ENCODE measurements around the gene IRF4.
A peak's percentile ranks its signal among the peaks of the same experiment; 100 is the strongest.

The IRF4 gene

DNA sequence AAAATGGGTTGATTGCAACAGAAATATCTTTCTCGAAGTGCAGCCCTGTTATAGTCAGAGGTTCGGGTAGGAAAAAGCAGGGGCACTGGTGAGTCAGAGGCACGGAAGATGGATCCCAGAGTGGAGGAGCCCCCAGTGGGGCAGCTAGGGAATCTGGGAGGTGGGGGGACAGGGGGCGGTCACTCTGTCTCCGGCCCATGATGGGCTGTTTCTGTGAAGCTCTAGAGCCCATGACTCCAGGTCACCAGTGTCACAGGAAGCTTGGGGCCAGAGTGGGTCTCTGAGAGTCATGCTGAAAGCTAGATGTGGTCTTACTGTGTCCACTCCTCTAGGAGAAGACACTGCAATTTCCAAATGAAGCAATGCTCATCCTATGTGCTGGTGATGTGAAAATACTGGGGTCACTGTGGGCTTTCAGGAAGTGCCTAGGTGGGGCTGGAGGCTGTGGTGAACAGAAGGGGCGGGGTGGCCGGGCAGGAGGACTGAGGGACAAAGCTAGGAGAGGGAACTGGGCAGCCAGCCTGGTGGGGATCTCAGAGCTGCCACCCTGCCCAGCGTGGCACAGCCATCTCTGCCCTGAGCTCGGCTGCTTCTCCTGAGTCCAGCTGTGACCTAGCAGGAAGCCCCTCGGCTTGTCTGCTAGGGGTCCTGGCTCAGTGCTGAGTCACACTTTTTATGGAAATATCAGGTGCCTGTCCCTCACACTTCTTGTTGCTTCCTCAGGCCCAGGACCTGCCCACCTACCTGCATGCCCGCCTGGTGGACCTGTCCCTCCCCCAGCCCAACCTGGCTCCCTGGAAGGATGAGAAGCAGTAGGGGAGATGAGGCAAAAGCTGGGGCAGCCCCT, 54.2 kb downstream of the IRF4 start:
- no peak for FAIRE-seq

- FAIRE-seq: no peak
Measured at GRCh38 chr6:446418-447366, 55.1 kb downstream of the IRF4 start.

DNA sequence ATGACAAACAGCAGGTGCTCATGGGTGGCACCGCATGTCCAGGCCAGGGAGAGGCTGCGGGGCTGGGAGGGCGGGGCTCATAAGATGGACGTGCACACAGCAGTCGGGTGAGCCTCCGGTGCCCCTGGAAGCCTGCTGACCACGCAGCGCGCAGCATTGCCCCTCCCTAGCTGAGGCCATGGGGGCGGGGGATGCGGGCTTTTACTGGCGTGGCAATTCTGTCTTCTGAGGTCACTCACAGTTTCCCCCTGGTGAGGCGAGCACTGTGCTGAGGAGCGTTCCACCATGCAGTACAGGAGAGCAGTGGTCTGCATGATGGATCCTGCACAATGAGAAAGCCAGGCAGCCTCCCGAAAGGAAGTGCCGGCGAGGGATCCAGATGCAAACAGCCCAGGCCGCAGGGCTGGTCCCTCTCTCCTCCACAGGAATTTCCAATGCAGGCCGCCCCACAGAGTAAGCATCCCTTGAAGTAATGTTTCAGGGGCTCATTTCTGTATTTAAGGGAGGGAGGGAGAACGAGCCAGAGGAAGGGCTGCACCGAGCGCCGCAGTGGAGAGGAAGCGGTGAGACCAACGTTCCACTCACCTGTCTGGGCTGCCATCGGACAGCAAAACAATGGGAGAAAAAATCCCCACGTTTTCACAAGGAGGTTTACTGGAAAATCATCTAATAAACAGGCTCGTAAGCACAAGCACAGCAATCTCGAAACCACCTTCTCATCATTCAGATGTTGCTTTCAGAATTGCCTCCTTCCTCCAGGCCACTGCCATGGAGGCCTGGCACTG, 56.0 kb downstream of the IRF4 start:
- FAIRE-seq: no peak

GRCh38 chr6:448296-449056, 56.9 kb downstream of the IRF4 start:
- FAIRE-seq: no peak

- no peak for FAIRE-seq
Measured at GRCh38 chr6:449057-449430, 57.5 kb downstream of the IRF4 start.

GRCh38 chr6:449486-450419, 58.2 kb downstream of the IRF4 start:
- no peak for FAIRE-seq

DNA sequence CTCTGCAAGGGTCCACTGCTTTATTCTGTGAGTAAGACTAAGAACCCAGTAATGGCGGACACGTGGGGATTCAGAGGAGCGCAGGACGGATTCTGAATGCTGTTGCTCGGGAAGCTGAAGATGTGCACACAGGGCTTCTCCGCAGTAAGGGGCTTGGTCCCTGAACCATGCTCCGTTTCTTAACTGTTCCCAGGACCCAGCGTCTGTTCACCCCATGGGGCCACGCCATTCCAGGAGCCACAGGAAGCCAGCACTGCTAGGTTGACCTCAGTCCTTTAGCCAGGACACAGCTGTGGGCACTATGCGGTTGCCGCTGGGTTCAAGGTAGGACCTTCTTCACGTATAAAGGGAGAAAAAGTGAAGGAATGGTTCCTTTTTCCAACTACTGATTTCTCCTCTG, 59.8 kb downstream of the IRF4 start:
- FAIRE-seq: no peak

DNA sequence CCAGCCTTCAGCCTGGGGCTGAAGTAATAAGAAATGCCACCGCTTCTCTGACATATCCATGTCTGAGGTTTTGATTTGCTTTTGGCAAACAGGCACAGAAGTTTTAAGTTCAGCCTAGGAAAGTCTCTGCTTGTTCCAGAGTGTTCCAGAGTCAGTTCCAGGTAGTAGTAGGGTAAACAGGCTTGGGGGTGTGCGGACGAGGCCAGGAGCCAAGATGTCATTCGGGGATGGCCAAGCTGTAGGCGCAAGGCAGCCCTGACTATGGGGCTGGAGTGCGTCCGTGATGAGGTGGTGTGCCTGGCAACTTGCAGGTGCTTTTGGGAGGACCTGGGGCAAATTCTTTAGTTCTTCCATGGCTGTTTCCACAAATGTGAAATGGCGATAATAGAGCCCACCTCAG, 60.3 kb downstream of the IRF4 start:
- FAIRE-seq: no peak

- no peak for FAIRE-seq
Measured at GRCh38 chr6:452301-453067, 60.9 kb downstream of the IRF4 start.

- FAIRE-seq: no peak
Measured at GRCh38 chr6:453152-453551, 61.6 kb downstream of the IRF4 start.

GRCh38 chr6:454148-454991, 62.8 kb downstream of the IRF4 start:
- peak; percentile 70 for FAIRE-seq

GRCh38 chr6:455006-455585, 63.5 kb downstream of the IRF4 start:
- no peak for FAIRE-seq

DNA sequence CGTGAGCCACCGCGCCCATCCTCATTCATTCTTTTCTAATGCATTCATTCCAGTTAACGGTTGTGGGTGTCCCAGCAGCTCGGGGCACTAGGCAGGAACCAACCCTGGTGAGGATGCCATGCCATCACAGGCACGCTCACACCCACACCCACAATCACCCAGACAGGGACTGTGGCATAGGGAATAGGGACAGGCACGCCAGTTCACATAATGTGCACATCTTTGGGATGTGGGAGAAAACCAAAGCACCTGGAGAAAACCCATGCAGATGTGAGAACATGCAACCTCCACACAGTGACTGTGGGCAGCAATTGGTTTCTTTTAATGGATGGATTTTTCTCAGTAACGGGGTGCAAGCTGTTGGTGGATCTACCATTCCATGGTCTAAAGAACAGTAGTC, 64.3 kb downstream of the IRF4 start:
- no peak for FAIRE-seq

- no peak for FAIRE-seq
Measured at GRCh38 chr6:456358-456867, 64.9 kb downstream of the IRF4 start.

DNA sequence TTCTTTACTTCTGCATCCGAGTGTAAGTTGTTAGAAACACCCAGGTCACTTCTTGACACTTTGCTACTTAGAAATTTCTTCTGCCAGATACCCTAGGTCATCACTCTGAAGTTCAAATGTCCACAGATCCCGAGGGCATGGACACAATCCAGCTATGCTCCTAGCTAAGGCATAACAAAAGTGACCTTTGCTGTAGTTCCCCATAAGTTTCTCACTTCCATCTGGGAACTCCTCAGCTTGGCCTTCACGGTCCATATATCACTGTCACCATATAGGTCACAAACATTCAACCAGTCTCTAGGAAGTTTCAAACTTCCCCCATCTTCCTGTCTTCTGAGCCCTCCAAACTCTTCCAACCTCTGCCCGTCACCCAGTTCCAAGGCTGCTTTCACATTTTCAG, 65.3 kb downstream of the IRF4 start:
- no peak for FAIRE-seq

All from endometrium (tissue), 2 donors.